ENCODE results near the gene PBX2.

- TF ChIP-seq CTCF (IDR thresholded peaks at IDR 0.05), result no peak
- TF ChIP-seq POLR2A (IDR thresholded peaks at IDR 0.05), result no peak
These were observed 43.7 kb downstream of the PBX2 start for GRCh38 chr6:32146287-32146686.

All from heart left ventricle (tissue), 13 donors.